HG03565 (cell line): ENCODE data around the gene GMPS.

ENCODE experiments used
- ATAC-seq: cut with Tn5 transposase; IDR thresholded peaks from one replicate; pipeline ENCODE4 v1.9.1; 2021; ENCODE audit warnings: mild to moderate bottlenecking, moderate library complexity; ENCODE audit not compliant: unreplicated experiment

GMPS gene

DNA sequence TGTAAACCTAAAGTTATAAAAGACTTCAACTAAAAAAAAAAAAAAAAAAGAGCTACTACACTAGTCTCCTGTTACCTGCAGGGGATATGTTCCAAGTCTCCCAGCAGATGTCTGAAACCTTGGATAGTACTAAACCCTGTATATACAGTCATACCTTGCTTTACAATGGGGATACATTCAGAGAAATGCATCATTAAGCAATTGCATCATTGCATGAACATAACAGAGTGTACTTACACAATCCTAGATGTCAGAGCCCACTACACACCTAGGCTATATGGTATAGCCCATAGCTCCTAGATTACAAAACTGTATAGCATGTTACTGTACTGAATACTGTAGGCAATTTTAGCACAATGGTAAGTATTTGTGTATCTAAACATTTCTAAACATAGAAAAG lies 119.1 kb downstream of the GMPS start:
- ATAC-seq, result no peak

DNA sequence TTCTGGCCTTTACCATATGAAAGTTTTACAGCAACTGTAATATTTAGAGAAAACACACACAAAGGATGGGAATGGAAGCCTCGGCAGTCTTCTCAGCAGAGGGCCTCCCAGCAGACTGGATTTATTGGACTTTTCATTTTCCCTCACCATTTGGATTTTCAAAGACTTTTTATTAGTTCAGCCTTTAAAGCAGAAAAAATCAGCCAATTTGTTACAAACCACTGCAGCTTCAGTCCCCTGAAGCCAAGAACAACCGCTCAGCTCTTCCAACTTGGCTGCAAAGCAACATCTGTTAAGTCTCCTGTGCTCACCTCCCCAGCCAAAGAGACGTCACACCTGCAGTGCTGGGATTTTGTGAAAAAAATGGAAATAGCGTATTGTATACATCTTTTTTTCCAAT lies 120.8 kb downstream of the GMPS start:
- ATAC-seq, result no peak

DNA sequence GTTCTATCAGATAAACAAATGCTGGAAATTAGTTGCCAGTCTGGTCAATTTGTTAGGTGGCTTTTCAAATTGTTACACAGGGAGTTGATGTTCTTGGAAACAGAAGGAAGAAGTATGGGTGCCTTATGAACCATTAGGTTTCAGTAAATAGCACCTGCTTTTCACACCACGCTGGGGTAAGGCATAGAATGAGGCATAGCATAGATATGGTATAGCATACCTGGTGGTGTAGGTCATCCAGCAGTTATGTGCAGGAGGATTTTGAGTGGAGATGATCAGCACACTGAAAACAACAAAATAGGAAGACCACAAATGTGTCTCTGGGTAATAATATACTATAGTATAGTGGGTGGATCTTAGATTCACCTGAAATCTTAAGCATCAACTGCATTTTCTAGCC lies 121.4 kb downstream of the GMPS start:
- no peak for ATAC-seq
